KOPT-K1 (cell line): Measurements from ENCODE around the gene UBE3C.

Source experiments
- H3K27ac ChIP-seq: fragments of 200-600 bp; sonication (generic); 2 replicates; pipeline ENCODE4 v1.5.1; 2016; ENCODE audit warnings: antibody characterized with exemption, mild to moderate bottlenecking, low read depth, low read length; ENCODE audit not compliant: poor library complexity, severe bottlenecking
- H3K36me3 ChIP-seq: fragments of 200-600 bp; sonication (generic); 2 replicates; pipeline ENCODE4 v1.5.1; 2017; ENCODE audit warnings: antibody characterized with exemption, mild to moderate bottlenecking, low read length, moderate library complexity; ENCODE audit not compliant: insufficient read depth
- H3K9me3 ChIP-seq: fragments of 200-600 bp; sonication (generic); 2 replicates; pipeline ENCODE4 v1.5.1; 2017; ENCODE audit warnings: antibody characterized with exemption, low read length, mild to moderate bottlenecking; ENCODE audit not compliant: insufficient read depth, poor library complexity, severe bottlenecking

The UBE3C gene

GRCh38 chr7:157284229-157285014 is 145.7 kb downstream of the UBE3C start:
- no peaks in the 10 kb centered on the region for H3K36me3 ChIP-seq
- H3K9me3 ChIP-seq: peaks cover 15% of the 10 kb centered on the region
- no peak overlapping the region for H3K27ac ChIP-seq

DNA sequence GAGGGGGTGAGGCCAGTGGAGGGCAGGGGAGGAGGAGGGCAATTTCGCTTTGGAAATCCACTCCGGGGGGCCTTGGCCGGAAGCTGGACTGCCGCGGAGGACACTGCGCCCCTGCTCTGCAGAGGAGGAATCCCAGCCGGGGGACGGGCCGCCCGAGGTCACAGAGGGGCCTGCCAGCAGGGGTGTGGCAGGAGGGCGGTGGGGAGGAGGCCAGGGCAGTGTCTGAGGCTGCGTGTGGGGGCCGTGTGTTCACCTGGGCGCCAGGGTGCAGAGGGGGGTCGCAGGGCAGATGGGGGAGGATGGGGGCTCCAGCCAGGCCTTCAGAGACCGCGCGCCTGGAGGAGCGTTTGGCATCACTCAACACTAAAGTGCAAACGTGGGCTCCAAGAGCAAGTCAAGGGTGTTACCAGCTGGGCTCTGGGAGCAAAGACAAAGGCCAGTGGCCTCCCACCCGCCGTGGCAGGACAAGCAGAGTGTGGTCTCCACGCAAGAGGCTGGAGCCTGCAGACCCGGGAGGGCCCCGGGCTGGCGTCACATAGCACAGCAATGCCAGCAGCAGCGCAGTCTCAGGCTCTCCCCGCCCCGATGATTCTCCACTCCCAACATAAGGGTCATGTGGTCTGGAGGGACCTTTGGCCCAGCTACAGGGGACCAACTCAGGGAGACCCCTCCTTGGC is 152.8 kb downstream of the UBE3C start:
- H3K9me3 ChIP-seq: no peaks in the 10 kb centered on the region

GRCh38 chr7:157292258-157292657 is 153.5 kb downstream of the UBE3C start:
- Histone ChIP-seq H3K36me3 (no peaks in the 10 kb centered on the region), H3K27ac (no peak overlapping the region), H3K9me3 (no peaks in the 10 kb centered on the region)

More for the DNA sequence above, 152.8 kb downstream of the UBE3C start:
- Histone ChIP-seq H3K36me3 (no peaks in the 10 kb centered on the region), H3K27ac (no peak overlapping the region)

DNA sequence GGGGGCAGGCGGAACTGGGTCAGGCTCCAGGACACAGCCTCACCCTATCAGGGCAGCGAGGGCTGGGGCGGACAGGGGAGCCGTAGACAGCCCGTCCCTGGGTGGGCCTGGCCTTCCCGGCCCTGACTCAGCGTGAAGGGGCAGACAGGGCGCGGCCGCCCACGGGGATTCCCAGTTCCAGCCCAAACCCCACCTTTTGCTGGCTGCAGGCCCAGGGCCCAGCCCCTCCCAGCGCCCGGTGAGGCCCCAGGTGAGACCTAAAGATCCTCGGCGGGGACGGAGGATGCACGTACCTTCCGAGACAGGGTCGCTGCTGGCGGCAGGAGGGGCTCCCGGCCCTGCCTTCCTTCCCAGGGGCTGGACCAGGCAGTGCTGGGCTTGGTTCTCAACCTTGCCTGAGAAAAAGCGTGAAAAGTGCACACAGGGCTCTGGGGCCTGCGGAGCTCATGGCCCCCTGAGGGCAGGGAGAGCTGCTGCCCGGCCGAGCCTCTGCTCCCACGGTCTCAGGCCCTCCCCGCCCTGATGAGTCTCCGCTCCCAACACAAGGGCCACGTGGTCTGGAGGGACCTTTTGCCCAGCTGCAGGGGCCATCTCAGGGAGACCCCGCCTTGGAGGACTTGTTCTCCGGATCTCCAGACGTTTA is 154.2 kb downstream of the UBE3C start:
- Histone ChIP-seq H3K36me3 (no peaks in the 10 kb centered on the region), H3K27ac (no peak overlapping the region), H3K9me3 (no peaks in the 10 kb centered on the region)

GRCh38 chr7:157293413-157293788 is 154.7 kb downstream of the UBE3C start:
- Histone ChIP-seq H3K27ac (no peak overlapping the region), H3K36me3 (no peaks in the 10 kb centered on the region)

GRCh38 chr7:157294773-157295172 is 156.0 kb downstream of the UBE3C start:
- Histone ChIP-seq H3K27ac (no peak overlapping the region), H3K36me3 (no peaks in the 10 kb centered on the region), H3K9me3 (no peaks in the 10 kb centered on the region)

More at GRCh38 chr7:157293413-157293788, 154.7 kb downstream of the UBE3C start:
- no peaks in the 10 kb centered on the region for H3K9me3 ChIP-seq

- Histone ChIP-seq H3K27ac (no peak overlapping the region), H3K9me3 (no peaks in the 10 kb centered on the region), H3K36me3 (no peaks in the 10 kb centered on the region)
These were observed 156.6 kb downstream of the UBE3C start for GRCh38 chr7:157295338-157295737.

- H3K27ac ChIP-seq: no peak overlapping the region
- H3K9me3 ChIP-seq: no peaks in the 10 kb centered on the region
- H3K36me3 ChIP-seq: no peaks in the 10 kb centered on the region
These were observed 158.5 kb downstream of the UBE3C start for GRCh38 chr7:157297185-157297584.

DNA sequence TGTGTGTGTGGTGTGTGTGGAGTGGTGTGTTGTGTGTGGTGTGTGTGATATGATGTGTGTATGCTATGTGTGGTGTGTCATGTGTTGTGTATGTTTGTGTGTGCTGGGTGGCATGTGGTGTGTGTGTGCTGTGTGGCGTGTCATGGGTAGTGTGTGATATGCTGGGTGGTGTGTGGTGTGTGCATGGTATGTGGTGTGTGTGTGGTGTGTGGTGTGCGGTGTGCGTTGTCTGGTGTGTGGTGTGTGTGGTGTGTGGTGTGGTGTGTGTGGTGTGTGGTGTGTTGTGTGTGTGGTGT is 160.5 kb downstream of the UBE3C start:
- Histone ChIP-seq H3K36me3 (no peaks in the 10 kb centered on the region), H3K9me3 (no peaks in the 10 kb centered on the region), H3K27ac (peak overlapping the region; percentile 98)

DNA sequence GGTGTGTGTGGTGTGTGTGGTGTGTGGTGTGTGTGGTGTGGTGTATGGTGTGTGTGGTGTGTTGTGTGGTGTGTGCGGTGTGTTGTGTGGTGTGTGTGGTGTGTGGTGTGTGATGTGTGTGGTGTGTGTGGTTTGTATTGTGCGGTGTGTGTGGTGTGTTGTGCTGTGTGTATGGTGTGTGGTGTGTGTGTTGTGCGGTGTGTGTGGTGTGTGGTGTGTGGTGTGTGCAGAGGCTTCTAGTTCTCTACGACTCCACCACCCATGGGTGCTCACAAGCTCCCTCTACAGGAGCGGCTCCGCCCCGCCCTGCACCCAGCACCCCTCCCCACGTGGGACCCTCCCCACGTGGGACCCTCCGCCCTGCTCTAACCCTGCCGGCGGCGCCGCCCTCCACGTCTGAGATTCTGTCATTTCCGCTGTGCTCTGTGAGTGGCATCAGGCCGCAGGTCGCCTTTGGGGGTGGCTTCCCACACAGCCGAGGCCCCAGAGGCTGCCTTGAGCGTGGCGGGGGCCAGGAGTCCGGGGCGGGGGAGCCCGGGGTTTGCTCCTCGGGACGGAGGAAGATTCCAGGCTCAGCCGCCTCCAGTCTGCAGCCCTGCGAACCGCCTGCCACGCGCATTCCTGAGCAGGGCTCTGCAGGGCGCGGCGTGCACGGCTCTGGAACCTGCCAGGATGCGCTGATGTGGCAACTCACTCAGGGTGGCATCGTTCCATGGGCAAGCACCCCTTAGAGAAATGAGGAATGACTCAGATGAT is 161.1 kb downstream of the UBE3C start:
- H3K27ac ChIP-seq: peak overlapping the region; percentile 98
- no peaks in the 10 kb centered on the region for H3K36me3 ChIP-seq
- H3K9me3 ChIP-seq: no peaks in the 10 kb centered on the region

GRCh38 chr7:157300369-157300825 is 161.7 kb downstream of the UBE3C start:
- no peaks in the 10 kb centered on the region for H3K9me3 ChIP-seq
- H3K27ac ChIP-seq: peak overlapping the region; percentile 98
- H3K36me3 ChIP-seq: no peaks in the 10 kb centered on the region

DNA sequence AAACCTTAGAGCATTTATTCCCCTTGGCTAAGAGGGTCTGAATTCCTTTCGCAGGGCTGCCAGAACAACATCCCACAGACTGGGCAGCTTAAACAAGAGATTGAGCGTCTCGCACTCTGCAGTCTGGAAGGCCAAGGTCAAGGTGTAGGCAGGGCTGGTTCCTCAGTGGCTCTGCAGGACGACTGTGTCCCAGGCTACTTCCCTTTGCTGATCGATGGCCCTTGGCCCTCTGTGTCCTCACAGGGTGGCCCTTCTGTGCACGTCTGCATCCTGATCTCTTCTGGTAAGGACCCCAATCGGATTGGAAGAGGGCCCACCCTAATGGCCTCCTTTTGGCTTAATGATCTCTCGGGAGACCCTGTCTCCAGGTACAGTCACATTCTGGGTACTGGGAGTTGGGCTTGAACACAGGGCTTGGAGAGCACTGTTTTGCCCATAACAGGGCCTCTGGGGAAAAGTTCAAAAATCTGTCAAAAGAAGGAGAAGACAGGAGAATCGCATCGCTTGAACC is 162.9 kb downstream of the UBE3C start:
- H3K9me3 ChIP-seq: no peaks in the 10 kb centered on the region
- no peaks in the 10 kb centered on the region for H3K36me3 ChIP-seq
- peak overlapping the region; percentile 98 for H3K27ac ChIP-seq

GRCh38 chr7:157306846-157307838 is 168.4 kb downstream of the UBE3C start:
- Histone ChIP-seq H3K27ac (peak overlapping the region; percentile 98), H3K9me3 (no peaks in the 10 kb centered on the region), H3K36me3 (no peaks in the 10 kb centered on the region)
